GDM1 (cell line): Measurements from ENCODE around the gene TUT4.
A peak's percentile ranks its signal among the peaks of the same experiment; 100 is the strongest.

Experiments
- DNase-seq: peaks from one replicate; lab custom pipeline; 2025; lab: John Stamatoyannopoulos, UW

Gene TUT4

DNA sequence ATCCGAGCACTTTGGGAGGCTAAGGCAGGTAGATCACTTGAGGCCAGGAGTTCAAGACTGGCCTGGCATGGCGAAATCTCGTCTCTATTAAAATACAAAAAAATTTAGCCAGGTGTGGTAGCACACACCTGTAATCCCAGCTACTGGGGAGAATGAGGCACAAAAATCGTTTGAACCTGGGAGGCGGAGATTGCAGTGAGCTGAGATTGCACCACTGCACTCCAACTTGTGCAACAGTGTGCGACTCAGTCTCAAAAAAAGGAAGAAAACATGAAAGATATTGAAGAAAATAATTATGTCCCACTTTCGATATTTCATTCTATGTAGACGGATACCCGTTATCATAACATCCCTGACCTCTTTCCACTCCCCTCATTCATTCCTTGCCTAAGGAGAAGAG, 19.2 kb downstream of the TUT4 start:
- no peak for DNase-seq

GRCh38 chr1:52532731-52533327, 20.1 kb downstream of the TUT4 start:
- DNase-seq = no peak

GRCh38 chr1:52532247-52532646, 20.6 kb downstream of the TUT4 start:
- no peak for DNase-seq

GRCh38 chr1:52531249-52531872, 21.5 kb downstream of the TUT4 start:
- DNase-seq = no peak

DNA sequence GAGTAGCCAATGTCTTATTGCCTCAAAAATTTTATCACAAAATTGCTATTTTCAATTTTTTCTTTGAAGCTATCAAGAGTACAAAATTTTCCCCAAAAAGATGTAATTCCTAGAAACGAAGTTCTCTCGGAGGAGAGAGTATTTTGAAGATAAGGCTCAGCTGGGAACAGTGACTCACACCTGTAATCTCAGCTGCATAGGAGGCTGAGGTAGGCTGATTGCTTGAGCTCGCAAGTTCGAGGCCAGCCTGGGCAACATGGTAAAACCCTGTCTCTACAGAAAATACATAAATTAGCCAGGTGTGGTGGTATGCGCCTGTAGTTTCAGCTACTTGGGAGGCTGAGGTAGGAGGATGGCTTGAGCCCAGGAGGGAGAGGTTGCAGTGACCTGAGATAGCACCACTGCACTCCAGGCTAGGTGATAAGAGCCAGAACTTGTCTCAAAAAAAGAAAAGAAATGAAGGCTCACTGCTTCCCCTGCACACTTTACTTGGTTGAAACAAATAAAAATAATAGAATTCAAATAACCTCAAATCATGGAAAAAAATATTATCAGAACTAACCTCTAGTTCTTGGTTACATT, 22.2 kb downstream of the TUT4 start:
- DNase-seq = no peak

DNA sequence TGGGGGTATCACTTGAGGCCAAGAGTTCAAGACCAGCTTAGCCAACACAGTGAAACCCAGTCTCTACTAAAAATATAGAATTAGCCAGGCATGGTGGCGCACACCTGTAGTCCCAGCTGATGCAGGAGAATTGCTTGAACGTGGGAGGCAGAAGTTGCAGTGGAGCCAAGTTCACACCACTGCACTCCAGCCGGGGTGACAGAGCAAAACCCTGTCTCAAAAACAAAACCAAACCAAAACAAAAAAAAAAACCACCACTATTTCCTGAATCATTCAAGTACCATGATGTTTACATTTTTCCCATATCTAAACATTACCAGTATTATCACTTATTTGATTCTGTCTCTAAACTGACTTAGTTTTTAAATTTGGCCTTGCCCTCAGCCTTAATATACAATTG, 29.5 kb downstream of the TUT4 start:
- no peak for DNase-seq

GRCh38 chr1:52520148-52520547, 32.7 kb downstream of the TUT4 start:
- no peak for DNase-seq

DNA sequence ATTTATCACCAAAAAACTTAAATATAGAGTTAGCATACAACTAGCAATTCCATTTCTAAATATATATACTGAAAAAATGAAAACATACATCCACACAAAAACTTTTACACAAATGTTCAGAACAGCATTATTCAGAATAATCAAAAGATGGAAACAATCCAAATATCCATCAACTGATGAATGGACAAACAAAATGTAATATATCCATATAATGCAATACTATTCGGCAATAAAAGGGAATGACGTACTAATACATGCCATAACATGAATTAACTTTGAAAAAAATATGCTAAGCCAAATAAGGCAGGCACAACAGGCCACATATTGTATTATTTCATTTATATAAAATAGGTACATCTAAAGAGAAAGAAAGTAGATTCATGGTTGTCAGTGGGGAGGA, 33.9 kb downstream of the TUT4 start:
- no peak for DNase-seq

DNA sequence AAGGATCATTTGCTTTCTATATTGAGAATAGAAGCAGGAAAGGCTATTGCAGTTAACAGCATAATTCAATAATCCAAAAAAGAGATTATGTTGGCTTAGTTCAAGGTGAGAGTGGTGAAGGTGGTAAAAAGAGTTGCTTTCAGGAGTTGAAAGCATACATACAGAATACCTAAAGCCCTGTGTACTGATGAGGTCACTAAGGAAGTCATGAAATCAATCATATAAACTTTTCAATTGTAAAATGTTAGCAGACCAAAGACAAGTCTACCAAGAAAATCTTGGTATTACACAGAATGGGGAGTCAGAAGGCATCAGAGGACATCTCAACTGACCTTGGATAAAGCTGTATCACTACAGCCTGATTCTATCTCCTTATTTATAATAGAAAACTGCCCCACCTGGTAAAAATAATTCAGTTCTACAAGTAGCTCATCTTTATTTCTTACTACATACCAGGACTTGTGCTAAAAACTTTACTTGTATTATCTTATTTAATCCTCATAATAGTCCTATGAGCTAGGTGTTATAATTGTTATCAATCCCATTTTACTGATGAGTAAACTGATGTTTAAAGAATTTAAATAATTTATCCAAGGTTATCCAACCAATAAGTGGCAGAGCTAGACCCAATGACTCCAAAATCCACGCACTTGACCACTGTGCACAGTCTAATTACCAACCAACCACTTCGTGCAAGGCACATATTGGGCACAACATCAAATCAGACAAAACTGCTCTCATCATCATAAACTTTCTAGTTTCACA, 40.9 kb downstream of the TUT4 start:
- no peak for DNase-seq

GRCh38 chr1:52511439-52511838, 41.5 kb downstream of the TUT4 start:
- no peak for DNase-seq

DNA sequence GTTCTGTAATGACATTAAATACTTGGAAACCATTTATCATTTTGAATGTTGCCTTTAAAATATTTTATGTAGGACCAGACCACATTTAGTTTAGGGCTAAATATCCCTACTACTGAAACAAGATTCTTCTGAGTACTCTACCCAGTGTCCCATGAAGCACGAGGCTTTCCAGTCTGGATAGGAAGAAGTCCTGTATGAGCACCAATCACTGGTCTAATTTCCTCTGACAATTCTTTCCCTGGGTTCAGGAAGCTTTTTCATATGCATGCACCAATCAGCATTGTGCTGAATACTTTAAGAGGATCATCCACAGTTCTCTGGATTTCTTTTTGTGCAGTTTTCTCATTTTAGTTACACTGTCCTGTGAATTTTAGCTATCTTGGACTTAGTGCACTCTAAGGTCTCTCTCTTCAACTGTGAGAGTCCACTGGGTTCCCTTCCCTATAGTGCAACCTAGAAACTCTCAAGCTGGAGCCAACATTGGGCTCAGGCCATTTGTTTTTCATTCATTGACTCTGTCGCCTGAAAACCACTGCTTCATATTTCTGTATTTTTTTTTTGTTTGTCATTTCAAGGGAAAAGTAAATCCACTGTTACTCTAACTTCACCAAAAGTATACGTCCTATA, 45.9 kb downstream of the TUT4 start:
- no peak for DNase-seq

DNA sequence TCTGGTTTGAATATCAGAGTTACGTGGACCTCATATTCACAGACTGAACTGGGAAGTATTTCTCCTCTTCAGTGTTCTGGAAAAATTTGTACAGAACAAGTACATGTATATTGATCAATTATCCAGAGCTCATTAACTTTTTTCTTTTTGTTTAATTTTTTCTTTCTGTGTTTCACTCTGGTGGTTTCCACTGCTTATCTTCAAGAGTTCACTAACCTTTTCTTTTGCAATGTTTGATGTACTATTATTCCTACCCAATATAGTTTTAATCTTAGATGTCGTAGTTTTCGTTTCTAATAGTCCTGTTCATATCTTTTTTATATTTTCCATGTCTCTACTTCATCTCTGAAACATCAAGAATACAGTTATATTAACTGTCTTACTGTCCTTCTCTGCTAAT, 46.5 kb downstream of the TUT4 start:
- no peak for DNase-seq

DNA sequence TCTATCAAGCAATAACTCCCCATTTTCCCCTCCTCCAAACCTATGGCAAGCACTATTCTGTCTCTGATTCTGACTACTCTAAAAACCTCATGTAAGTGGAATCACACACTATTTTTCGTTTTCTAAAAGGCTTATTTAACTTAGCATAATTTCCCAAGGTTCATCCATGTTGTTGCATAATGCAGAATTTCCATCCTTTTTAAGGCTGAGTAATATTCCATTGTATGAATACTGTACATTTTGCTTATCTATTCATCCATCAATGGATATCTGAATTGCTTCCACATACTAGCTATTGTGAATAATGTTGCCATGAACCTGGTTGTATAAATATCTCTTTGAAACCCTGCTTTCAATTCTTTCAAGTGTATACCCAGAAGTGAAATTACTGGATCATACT, 48.2 kb downstream of the TUT4 start:
- DNase-seq = no peak

GRCh38 chr1:52503706-52504105, 49.2 kb downstream of the TUT4 start:
- no peak for DNase-seq

DNA sequence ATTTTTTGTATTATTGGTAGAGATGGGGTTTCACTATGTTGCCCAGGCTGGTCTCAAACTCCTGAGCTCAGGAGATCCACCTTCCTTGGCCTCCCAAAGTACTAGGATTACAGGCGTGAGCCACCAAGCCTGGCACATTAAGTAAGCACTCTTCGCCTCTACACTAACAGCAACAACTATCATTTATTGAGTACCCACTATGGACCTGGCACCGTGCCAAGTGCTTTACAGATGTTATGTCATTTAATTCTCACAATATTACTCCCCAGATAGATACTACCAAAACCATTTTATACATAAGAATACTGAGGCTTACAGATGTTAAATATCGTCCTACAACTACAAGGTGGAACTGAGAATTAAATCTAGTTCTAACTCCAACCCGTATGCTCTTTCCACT, 50.1 kb downstream of the TUT4 start:
- DNase-seq = no peak

DNA sequence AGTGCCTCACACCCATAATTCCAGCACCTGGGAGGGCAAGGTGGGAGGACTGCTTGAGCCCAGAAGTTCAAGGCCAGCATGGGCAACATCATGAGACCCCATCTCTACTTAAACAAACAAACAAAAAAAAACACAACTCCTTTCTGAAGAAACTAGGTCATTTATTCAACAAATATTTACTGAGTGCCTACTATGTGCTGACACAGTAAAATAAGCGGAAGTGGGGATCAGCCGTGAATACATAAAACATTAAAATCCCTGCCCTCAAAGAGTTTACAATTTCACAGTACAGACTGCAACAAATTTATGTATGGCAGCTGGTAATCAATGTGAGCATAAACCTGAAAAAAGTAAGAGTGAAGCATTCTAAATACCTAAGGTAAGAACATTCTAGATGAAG, 65.3 kb downstream of the TUT4 start:
- DNase-seq = no peak

- DNase-seq = no peak
These were observed 70.4 kb downstream of the TUT4 start for GRCh38 chr1:52482326-52483004.

GRCh38 chr1:52479076-52479475, 73.8 kb downstream of the TUT4 start:
- peak; percentile 8 for DNase-seq

DNA sequence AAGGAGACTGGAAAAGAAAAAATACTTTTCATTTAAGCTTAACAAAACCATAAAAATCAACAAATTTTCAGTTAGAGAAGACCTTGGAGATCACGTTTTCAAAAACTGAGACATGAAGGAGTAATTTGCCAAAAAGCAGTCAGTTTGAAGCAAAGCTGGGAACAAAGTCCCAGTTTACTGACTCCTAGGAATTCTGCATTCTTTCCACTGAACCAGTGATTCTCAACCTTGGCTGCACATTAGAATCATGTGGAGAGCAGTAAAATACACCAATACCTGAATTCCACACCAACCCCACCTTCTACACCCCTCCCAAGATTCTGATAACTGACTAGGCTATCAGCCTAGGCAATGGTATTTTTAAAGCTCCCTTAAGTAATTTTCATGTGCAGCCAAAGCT, 75.0 kb downstream of the TUT4 start:
- DNase-seq = no peak

DNA sequence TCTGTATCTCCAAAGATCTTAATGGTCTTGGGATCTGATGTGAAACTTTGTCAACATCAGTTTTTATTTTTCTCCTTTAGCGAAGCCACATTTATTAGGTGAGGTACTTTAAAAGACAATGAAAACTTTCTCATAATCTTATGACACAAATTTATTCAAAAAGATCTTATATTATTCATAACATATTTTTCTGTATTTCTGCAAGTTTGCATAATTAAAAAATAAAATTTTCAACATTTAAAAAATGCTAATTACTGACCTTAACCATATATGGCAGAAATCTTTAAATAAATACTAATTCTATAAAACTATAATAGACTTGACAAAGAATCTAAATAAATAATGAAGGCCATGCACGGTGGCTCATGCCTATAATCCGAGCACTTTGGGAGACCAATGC, 75.9 kb downstream of the TUT4 start:
- DNase-seq = no peak

GRCh38 chr1:52474807-52475206, 78.1 kb downstream of the TUT4 start:
- DNase-seq = no peak

GRCh38 chr1:52473039-52473438, 79.9 kb downstream of the TUT4 start:
- DNase-seq = no peak
